Muscle of leg (tissue), 11 donors: ENCODE results near the gene ASB3. TPM values are rescaled to one million over a fixed set of nuclear protein-coding genes. Genes with fewer than 3 reads are reported as not detected.

Experiments
- DNase-seq: peaks from one replicate; pipeline ENCODE4 v3.0.0; 2013
- H3K27ac ChIP-seq: one replicate; pipeline ENCODE4 v1.5.1; 2013; ENCODE audit warnings: mild to moderate bottlenecking, low read length, control low read depth
- H3K27me3 ChIP-seq: one replicate; pipeline ENCODE4 v1.6.1; 2013; ENCODE audit warnings: low read length; ENCODE audit not compliant: control insufficient read depth, insufficient read depth
- H3K36me3 ChIP-seq: one replicate; pipeline ENCODE4 v1.6.1; 2013; ENCODE audit warnings: low read length; ENCODE audit not compliant: control insufficient read depth, insufficient read depth
- H3K4me1 ChIP-seq: one replicate; pipeline ENCODE4 v1.6.1; 2013; ENCODE audit warnings: low read length; ENCODE audit not compliant: control insufficient read depth, insufficient read depth
- H3K4me3 ChIP-seq: one replicate; pipeline ENCODE4 v1.5.1; 2013; ENCODE audit warnings: low read length, control low read depth
- H3K9me3 ChIP-seq: replicated peaks from 2 replicates; pipeline ENCODE4 v1.6.1; 2013; ENCODE audit warnings: low read depth, low read length; ENCODE audit not compliant: control insufficient read depth
- WGBS: methylation state at CpG from one replicate; pipeline ENCODE4 v1.1.5; 2013; ENCODE audit warnings: missing lambda C conversion rate; ENCODE audit not compliant: insufficient coverage; 5-methylcytosine and 5-hydroxymethylcytosine counted together
- polyA plus RNA-seq, 8 donors: library from polyadenylated mRNA; unstranded; fragments of 120-200 nt; gene quantifications; one replicate each; pipeline versions ENCODE4 v1.2.1 to v1.2.3, GENCODE V29; 2013; ENCODE audit warnings: inconsistent platforms in 1 of 8, low replicate concordance in 1 of 8; ENCODE audit not compliant: insufficient read length in 8 of 8, insufficient read depth in 1 of 8
- total RNA-seq: library from RNA; stranded (reverse); fragments of 120-200 nt; gene quantifications from one replicate; pipeline ENCODE4 v1.2.4, GENCODE V29; 2013

Gene ASB3
- total and polyA plus RNA-seq, 9 donors, result 10.2 to 20.2 (median 13.0) TPM

- H3K27ac ChIP-seq, result no peak overlapping the region
- no peaks in the 10 kb centered on the region for H3K4me1 ChIP-seq
- 90% methylated on average over 3 of the region's 6 CpGs for WGBS
- H3K36me3 ChIP-seq, result peaks cover 9% of the 10 kb centered on the region
- no peak overlapping the region for H3K4me3 ChIP-seq
- H3K27me3 ChIP-seq, result no peaks in the 10 kb centered on the region
- no peaks in the 10 kb centered on the region for H3K9me3 ChIP-seq
- DNase-seq, result no peak
These were observed 35.1 kb upstream of the ASB3 start for GRCh38 chr2:53821810-53822209.

- Histone ChIP-seq H3K4me3 (no peak overlapping the region), H3K36me3 (peaks cover 12% of the 10 kb centered on the region), H3K27me3 (no peaks in the 10 kb centered on the region), H3K4me1 (no peaks in the 10 kb centered on the region), H3K9me3 (no peaks in the 10 kb centered on the region), H3K27ac (no peak overlapping the region)
- DNase-seq, result no peak
- 67% methylated on average over 1 of the region's 4 CpGs for WGBS
These were observed 34.0 kb upstream of the ASB3 start for GRCh38 chr2:53820711-53821110.

DNA sequence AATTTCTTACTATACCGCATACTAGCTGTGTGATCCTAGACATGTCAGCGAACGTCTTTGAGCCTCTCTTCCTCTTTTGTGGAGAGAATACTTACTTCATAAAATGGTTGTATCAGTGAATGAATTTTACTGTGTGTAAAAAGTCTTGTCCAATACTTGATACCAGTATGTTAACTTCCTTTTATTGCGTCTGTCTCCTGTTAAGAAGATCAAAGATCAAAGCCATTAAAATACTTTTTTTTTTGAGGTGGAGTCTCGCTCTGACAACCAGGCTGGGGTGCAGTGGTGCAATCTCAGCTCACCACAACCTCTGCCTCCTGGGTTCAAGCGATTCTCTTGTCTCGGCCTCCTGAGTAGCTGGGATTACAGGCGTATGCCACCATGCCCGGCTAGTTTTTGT is 33.3 kb upstream of the ASB3 start:
- no peak overlapping the region for H3K4me3 ChIP-seq
- no peak for DNase-seq
- 75% methylated on average over 2 of the region's 9 CpGs for WGBS
- no peak overlapping the region for H3K27ac ChIP-seq
- no peaks in the 10 kb centered on the region for H3K9me3 ChIP-seq
- H3K4me1 ChIP-seq, result no peaks in the 10 kb centered on the region
- H3K36me3 ChIP-seq, result peaks cover 13% of the 10 kb centered on the region
- no peaks in the 10 kb centered on the region for H3K27me3 ChIP-seq

DNA sequence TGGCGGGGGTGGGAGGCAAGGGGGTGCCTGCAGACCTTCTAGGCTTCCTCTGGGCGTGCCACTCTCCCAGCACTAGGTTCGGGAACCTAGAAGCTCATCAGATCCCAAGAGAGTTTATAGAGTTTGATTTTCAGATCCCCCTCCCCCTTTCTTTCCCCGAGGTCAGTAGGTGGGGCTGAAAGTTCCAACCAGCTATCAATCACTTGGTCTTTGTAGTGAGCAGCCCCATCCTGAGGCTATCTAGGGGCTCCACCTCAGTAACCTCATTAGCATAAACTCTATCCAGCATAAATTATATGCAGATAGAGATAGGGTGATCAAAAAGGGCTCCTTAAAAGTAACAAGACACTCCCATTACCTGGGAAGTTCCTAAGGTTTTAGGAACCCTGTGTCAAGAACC is 32.9 kb upstream of the ASB3 start:
- Histone ChIP-seq H3K36me3 (peaks cover 13% of the 10 kb centered on the region), H3K27ac (no peak overlapping the region), H3K27me3 (no peaks in the 10 kb centered on the region), H3K4me1 (no peaks in the 10 kb centered on the region), H3K4me3 (no peak overlapping the region), H3K9me3 (no peaks in the 10 kb centered on the region)
- no peak for DNase-seq
- no CpG with 5 or more reads among the region's 4 CpGs for WGBS

- Histone ChIP-seq H3K27ac (no peak overlapping the region), H3K27me3 (no peaks in the 10 kb centered on the region), H3K9me3 (no peaks in the 10 kb centered on the region), H3K4me1 (no peaks in the 10 kb centered on the region), H3K36me3 (peaks cover 13% of the 10 kb centered on the region), H3K4me3 (no peak overlapping the region)
- no peak for DNase-seq
- WGBS, result 88% methylated on average over 3 of the region's 3 CpGs
These were observed 32.2 kb upstream of the ASB3 start for GRCh38 chr2:53818854-53819435.

GRCh38 chr2:53813151-53813550 is 26.4 kb upstream of the ASB3 start:
- H3K36me3 ChIP-seq, result peaks cover 24% of the 10 kb centered on the region
- no peak overlapping the region for H3K27ac ChIP-seq
- no peak for DNase-seq
- H3K4me3 ChIP-seq, result no peak overlapping the region
- no peaks in the 10 kb centered on the region for H3K4me1 ChIP-seq
- H3K27me3 ChIP-seq, result no peaks in the 10 kb centered on the region
- H3K9me3 ChIP-seq, result no peaks in the 10 kb centered on the region

DNA sequence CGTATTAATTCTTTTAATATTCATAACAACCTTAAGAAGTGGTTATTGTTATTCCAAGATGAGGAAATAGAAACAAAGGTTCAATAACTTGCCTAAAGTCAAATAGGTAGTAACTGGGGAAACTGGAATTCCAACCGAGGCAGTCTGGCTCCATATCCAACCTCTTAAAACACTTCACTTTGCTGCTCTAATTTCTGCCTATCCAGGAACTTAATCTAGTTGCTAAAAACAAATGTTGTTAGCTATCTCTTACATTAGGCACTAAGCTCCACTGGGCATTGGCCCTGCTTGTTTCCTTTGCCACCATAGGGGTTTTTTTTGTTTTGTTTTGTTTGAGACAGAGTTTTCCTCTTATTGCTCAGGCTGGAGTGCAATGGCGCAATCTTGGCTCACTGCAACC is 24.8 kb upstream of the ASB3 start:
- Histone ChIP-seq H3K36me3 (peaks cover 31% of the 10 kb centered on the region), H3K4me1 (no peaks in the 10 kb centered on the region), H3K27ac (no peak overlapping the region), H3K4me3 (no peak overlapping the region), H3K9me3 (no peaks in the 10 kb centered on the region), H3K27me3 (no peaks in the 10 kb centered on the region)
- no CpG with 5 or more reads among the region's 3 CpGs for WGBS
- no peak for DNase-seq

DNA sequence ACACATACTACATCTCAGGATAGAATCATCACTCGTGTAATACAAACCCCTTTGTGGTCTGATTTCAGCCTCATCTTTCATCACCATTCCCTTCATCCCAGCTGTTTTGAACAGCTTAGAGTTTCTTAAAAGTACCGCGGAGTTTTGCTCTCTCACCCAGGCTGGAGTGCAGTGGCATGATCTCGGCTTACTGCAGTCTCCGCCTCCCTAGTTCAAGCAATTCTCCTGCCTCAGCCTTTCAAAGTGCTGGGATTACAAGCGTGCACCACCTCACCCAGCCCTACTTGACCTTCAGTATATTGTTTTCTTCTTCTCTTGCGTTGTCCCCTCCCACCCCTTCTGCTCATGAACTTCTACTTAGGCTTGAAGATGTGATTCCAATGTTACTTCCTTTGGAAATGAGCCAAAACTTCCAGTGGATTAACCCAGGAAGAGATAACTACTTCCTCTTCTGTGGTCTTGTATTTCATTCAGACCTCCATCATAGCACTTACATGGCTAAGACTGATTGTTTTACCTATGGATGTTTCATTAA is 15.9 kb upstream of the ASB3 start:
- Histone ChIP-seq H3K36me3 (peaks cover 30% of the 10 kb centered on the region), H3K27me3 (no peaks in the 10 kb centered on the region), H3K4me3 (no peak overlapping the region), H3K4me1 (no peaks in the 10 kb centered on the region), H3K9me3 (no peaks in the 10 kb centered on the region), H3K27ac (no peak overlapping the region)
- DNase-seq, result peak; percentile 9
- WGBS, result 44% methylated on average over 4 of the region's 7 CpGs

DNA sequence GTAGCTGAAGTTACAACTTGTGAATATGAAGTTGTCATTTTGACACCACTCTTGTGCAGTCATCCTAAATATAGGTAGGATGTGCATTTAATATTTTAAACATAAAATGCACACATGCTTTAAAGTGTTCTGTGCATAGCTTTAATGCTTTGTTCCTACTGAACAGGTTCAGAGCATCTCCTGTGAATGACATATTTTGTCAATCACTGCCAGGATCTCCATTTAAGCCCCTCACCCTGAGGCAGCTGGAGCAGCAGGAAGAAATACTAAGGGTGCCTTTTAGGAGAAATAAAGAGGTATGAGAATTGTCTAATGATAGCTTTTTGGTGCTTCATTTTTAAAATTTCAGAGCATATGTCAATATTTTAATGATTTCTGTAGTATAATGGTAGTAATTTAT is 14.8 kb upstream of the ASB3 start:
- H3K36me3 ChIP-seq, result peaks cover 28% of the 10 kb centered on the region

DNA sequence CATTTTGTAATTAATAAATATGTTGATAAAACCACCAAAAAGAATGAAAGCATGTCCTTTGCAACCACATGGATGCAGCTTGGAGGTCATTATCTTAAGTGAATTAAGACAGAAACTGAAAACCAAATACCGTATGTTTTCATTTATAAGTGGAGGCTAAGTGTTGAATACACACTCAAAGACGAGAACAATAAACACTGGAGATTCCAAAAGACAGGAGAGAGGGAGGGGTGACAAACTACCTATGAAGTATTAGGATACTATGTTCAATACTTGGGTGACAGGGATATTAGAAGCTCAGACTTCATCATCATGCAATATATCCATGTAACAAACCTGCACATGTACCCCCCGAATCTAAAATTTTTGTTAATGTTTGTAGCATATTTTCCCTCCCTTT is 7.1 kb upstream of the ASB3 start:
- H3K9me3 ChIP-seq, result no peaks in the 10 kb centered on the region
- no CpG with 5 or more reads among the region's 3 CpGs for WGBS
- no peak overlapping the region for H3K27ac ChIP-seq
- H3K36me3 ChIP-seq, result peaks cover 15% of the 10 kb centered on the region
- H3K27me3 ChIP-seq, result no peaks in the 10 kb centered on the region
- no peak for DNase-seq
- H3K4me3 ChIP-seq, result no peak overlapping the region
- no peaks in the 10 kb centered on the region for H3K4me1 ChIP-seq

More for the DNA sequence above, 14.8 kb upstream of the ASB3 start:
- no peak overlapping the region for H3K27ac ChIP-seq
- no peaks in the 10 kb centered on the region for H3K9me3 ChIP-seq
- no peaks in the 10 kb centered on the region for H3K4me1 ChIP-seq
- no peak for DNase-seq
- no peak overlapping the region for H3K4me3 ChIP-seq
- no peaks in the 10 kb centered on the region for H3K27me3 ChIP-seq

- Histone ChIP-seq H3K4me3 (no peak overlapping the region), H3K27ac (no peak overlapping the region), H3K36me3 (peaks cover 13% of the 10 kb centered on the region), H3K27me3 (no peaks in the 10 kb centered on the region), H3K9me3 (no peaks in the 10 kb centered on the region), H3K4me1 (peaks cover 2% of the 10 kb centered on the region)
- WGBS, result no CpG with 5 or more reads among the region's 3 CpGs
- no peak for DNase-seq
These were observed 6.5 kb upstream of the ASB3 start for GRCh38 chr2:53793261-53793660.
